ENCODE data around the gene SDCCAG8. TPM values are rescaled to one million over a fixed set of nuclear protein-coding genes. Genes with fewer than 3 reads are reported as not detected.

SDCCAG8 gene
- total RNA-seq, 1 experiment from 2014 or later: 14.0 TPM

DNA sequence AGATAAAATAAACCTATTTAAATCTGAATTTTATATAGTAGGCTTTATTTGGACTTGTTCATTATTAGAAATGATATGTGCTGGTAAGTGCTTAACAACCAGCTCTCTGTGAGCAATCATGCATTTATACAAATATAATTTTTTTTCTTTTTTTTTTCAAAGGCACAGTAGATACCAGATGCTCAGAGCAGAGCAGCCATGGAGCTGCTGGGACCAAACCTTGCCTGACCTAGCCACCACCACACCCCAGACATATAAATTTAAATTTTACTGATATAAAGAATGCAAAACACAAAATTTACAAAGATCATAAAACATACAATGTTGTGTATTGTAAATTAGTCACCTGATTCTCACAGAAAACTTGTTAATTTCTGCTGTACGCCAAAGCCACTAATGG lies 290.6 kb downstream of the SDCCAG8 start:
- ATAC-seq: no peak
- Histone ChIP-seq H3K9me3 (ENCODE audit: control insufficient read depth, insufficient read depth, low read depth, low read length) (no peaks in the 10 kb centered on the region), H3K27me3 (ENCODE audit: control insufficient read depth, insufficient read depth, low read length) (no peaks in the 10 kb centered on the region), H3K36me3 (ENCODE audit: control insufficient read depth, insufficient read depth, low read length) (no peaks in the 10 kb centered on the region), H3K27ac (ENCODE audit: low read length) (no peak overlapping the region), H3K4me1 (ENCODE audit: control insufficient read depth, insufficient read depth, low read length) (no peaks in the 10 kb centered on the region), H3K4me3 (ENCODE audit: low read depth in 2 of 2, low read length in 2 of 2) (no peak overlapping the region)
- in situ Hi-C loops (cut with HindIII; ENCODE audit: low pct_unique_long_range_greater_than_20kb, low sequenced_read_pairs): no loop called here
- BruUV-seq (replicated peaks): no TSS peak
- no peak for DNase-seq (ENCODE audit: low read depth, low spot score)
- intact Hi-C loops (cut with micrococcal nuclease; ENCODE audit: unreplicated experiment): no loop called here
- ChIA-PET CTCF (interaction anchor here (0.6 kb wide), 1 partner anchor 203 kb away, joined by 3 read pairs; no protein-coding TSS in a partner anchor), POLR2A (no interaction called here)
- TF ChIP-seq, protein P1, sequence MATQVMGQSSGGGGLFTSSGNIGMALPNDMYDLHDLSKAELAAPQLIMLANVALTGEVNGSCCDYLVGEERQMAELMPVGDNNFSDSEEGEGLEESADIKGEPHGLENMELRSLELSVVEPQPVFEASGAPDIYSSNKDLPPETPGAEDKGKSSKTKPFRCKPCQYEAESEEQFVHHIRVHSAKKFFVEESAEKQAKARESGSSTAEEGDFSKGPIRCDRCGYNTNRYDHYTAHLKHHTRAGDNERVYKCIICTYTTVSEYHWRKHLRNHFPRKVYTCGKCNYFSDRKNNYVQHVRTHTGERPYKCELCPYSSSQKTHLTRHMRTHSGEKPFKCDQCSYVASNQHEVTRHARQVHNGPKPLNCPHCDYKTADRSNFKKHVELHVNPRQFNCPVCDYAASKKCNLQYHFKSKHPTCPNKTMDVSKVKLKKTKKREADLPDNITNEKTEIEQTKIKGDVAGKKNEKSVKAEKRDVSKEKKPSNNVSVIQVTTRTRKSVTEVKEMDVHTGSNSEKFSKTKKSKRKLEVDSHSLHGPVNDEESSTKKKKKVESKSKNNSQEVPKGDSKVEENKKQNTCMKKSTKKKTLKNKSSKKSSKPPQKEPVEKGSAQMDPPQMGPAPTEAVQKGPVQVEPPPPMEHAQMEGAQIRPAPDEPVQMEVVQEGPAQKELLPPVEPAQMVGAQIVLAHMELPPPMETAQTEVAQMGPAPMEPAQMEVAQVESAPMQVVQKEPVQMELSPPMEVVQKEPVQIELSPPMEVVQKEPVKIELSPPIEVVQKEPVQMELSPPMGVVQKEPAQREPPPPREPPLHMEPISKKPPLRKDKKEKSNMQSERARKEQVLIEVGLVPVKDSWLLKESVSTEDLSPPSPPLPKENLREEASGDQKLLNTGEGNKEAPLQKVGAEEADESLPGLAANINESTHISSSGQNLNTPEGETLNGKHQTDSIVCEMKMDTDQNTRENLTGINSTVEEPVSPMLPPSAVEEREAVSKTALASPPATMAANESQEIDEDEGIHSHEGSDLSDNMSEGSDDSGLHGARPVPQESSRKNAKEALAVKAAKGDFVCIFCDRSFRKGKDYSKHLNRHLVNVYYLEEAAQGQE (IDR thresholded peaks at IDR 0.05; ENCODE audit: insufficient read depth in 1 of 2, low read depth in 2 of 2, low read length in 1 of 2): no peak
- TF ChIP-seq TCF7L2 (IDR thresholded peaks at IDR 0.05; ENCODE audit: low read depth, low read length) (no peak), POLR2AphosphoS5 (IDR thresholded peaks at IDR 0.05; ENCODE audit: low read depth, low read length) (no peak), SIN3A (IDR thresholded peaks at IDR 0.05; ENCODE audit: borderline replicate concordance, insufficient read depth, low read depth, low read length) (no peak)
- TF ChIP-seq, protein P2, sequence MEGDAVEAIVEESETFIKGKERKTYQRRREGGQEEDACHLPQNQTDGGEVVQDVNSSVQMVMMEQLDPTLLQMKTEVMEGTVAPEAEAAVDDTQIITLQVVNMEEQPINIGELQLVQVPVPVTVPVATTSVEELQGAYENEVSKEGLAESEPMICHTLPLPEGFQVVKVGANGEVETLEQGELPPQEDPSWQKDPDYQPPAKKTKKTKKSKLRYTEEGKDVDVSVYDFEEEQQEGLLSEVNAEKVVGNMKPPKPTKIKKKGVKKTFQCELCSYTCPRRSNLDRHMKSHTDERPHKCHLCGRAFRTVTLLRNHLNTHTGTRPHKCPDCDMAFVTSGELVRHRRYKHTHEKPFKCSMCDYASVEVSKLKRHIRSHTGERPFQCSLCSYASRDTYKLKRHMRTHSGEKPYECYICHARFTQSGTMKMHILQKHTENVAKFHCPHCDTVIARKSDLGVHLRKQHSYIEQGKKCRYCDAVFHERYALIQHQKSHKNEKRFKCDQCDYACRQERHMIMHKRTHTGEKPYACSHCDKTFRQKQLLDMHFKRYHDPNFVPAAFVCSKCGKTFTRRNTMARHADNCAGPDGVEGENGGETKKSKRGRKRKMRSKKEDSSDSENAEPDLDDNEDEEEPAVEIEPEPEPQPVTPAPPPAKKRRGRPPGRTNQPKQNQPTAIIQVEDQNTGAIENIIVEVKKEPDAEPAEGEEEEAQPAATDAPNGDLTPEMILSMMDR (IDR thresholded peaks at IDR 0.05): no peak

DNA sequence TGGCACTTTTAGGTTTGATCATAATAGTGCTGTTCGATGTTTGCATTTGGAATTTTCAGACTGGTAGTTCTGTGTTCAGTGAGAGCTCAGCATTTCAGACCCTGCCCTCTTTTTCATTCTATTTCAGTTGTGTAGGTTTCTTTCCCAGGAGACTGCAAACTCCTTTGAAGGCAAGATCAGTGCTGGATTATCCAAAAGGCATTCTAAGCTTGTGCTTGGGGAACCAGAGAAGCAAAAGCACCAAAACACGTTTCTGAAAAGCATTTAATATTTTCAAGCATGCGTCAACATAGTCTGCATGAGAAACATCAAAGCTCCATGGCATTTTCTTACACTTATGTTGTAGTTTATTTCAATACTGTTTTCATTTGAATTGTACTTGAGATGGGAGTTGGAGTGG lies 292.1 kb downstream of the SDCCAG8 start:
- CTCF ChIA-PET: no interaction called here

More for the DNA sequence above, 292.1 kb downstream of the SDCCAG8 start:
- Histone ChIP-seq H3K4me3 (ENCODE audit: low read depth in 2 of 2, low read length in 2 of 2) (no peak overlapping the region), H3K36me3 (ENCODE audit: control insufficient read depth, insufficient read depth, low read length) (no peaks in the 10 kb centered on the region), H3K27me3 (ENCODE audit: control insufficient read depth, insufficient read depth, low read length) (no peaks in the 10 kb centered on the region), H3K9me3 (ENCODE audit: control insufficient read depth, insufficient read depth, low read depth, low read length) (no peaks in the 10 kb centered on the region), H3K27ac (ENCODE audit: low read length) (no peak overlapping the region), H3K4me1 (ENCODE audit: control insufficient read depth, insufficient read depth, low read length) (no peaks in the 10 kb centered on the region)
- BruUV-seq (replicated peaks): no TSS peak
- DNase-seq (ENCODE audit: low read depth, low spot score) (no peak), ATAC-seq (no peak)
- in situ Hi-C loops (cut with HindIII; ENCODE audit: low pct_unique_long_range_greater_than_20kb, low sequenced_read_pairs): no loop called here
- intact Hi-C loops (cut with micrococcal nuclease; ENCODE audit: unreplicated experiment): no loop called here
- POLR2A ChIA-PET: no interaction called here
- TF ChIP-seq, protein P2 (IDR thresholded peaks at IDR 0.05): no peak
- TF ChIP-seq POLR2AphosphoS5 (IDR thresholded peaks at IDR 0.05; ENCODE audit: low read depth, low read length): no peak
- TF ChIP-seq, protein P1 (IDR thresholded peaks at IDR 0.05; ENCODE audit: insufficient read depth in 1 of 2, low read depth in 2 of 2, low read length in 1 of 2): no peak
- no peak for TF ChIP-seq TCF7L2 (IDR thresholded peaks at IDR 0.05; ENCODE audit: low read depth, low read length)
- no peak for TF ChIP-seq SIN3A (IDR thresholded peaks at IDR 0.05; ENCODE audit: borderline replicate concordance, insufficient read depth, low read depth, low read length)
